Mammary epithelial cell (primary cell): ENCODE measurements around the gene SCML1.

Experiments used
- EZH2 ChIP-seq: IDR thresholded peaks from 2 replicates; pipeline ENCODE4 v1.6.1; 2012; ENCODE audit warnings: low read length, inconsistent platforms, borderline replicate concordance
- TF ChIP-seq, protein P1 (sequence below), 2 donors: IDR thresholded peaks in 1 of 2; conservative IDR thresholded peaks in 1 of 2; 2 replicates each; pipeline ENCODE4 v1.5.1; 2011 to 2012; ENCODE audit warnings: inconsistent platforms in 2 of 2, low read length in 2 of 2, mild to moderate bottlenecking in 2 of 2, control low read depth in 1 of 2, low read depth in 1 of 2; ENCODE audit not compliant: insufficient read depth in 1 of 2; ENCODE audit errors: extremely low read depth in 1 of 2

DNA sequence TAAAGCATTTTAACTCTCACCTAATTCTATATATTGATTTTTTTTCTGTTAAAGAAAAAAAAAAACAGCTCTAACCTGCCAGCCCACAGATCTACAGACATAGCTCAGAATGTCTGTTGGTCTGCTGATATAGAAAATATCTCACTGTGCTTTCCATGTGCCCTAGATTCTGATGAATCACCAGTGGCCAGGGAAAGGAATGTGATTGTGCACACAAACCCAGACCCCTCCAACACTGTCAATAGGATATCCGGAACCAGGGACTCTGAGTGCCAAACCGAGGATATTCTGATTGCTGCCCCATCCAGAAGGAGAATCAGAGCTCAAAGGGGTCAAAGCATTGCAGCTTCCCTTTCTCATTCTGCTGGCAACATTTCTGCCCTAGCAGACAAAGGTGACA is 12.1 kb upstream of the SCML1 start:
- no peak for TF ChIP-seq EZH2
- TF ChIP-seq, protein P1, sequence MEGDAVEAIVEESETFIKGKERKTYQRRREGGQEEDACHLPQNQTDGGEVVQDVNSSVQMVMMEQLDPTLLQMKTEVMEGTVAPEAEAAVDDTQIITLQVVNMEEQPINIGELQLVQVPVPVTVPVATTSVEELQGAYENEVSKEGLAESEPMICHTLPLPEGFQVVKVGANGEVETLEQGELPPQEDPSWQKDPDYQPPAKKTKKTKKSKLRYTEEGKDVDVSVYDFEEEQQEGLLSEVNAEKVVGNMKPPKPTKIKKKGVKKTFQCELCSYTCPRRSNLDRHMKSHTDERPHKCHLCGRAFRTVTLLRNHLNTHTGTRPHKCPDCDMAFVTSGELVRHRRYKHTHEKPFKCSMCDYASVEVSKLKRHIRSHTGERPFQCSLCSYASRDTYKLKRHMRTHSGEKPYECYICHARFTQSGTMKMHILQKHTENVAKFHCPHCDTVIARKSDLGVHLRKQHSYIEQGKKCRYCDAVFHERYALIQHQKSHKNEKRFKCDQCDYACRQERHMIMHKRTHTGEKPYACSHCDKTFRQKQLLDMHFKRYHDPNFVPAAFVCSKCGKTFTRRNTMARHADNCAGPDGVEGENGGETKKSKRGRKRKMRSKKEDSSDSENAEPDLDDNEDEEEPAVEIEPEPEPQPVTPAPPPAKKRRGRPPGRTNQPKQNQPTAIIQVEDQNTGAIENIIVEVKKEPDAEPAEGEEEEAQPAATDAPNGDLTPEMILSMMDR (conservative IDR thresholded peaks at IDR 0.05 in 1 of 2, IDR thresholded peaks at IDR 0.05 in 1 of 2; ENCODE audit: extremely low read depth in 1 of 2, insufficient read depth in 1 of 2, low read depth in 1 of 2, low read length in 2 of 2), result no peak
